LNCaP clone FGC (cell line): ENCODE data around the gene RNF31.

Experiments
- DNase-seq: peaks from one replicate; pipeline ENCODE4 v3.0.0-alpha.2; 2011; ENCODE audit warnings: low read depth
- H3K4me3 ChIP-seq: 2 replicates; pipeline ENCODE4 v1.5.1; 2011; ENCODE audit warnings: mild to moderate bottlenecking, low read depth, low read length, control low read depth
- TF ChIP-seq, protein P1 (sequence below): IDR thresholded peaks from 2 replicates; pipeline ENCODE4 v1.5.1; 2012; ENCODE audit warnings: mild to moderate bottlenecking; ENCODE audit not compliant: control insufficient read depth, insufficient read depth; ENCODE audit errors: extremely low read depth

The RNF31 gene

GRCh38 chr14:24127673-24128072, 19.6 kb upstream of the RNF31 start:
- DNase-seq: no peak
- no peak overlapping the region for H3K4me3 ChIP-seq
- TF ChIP-seq, protein P1, sequence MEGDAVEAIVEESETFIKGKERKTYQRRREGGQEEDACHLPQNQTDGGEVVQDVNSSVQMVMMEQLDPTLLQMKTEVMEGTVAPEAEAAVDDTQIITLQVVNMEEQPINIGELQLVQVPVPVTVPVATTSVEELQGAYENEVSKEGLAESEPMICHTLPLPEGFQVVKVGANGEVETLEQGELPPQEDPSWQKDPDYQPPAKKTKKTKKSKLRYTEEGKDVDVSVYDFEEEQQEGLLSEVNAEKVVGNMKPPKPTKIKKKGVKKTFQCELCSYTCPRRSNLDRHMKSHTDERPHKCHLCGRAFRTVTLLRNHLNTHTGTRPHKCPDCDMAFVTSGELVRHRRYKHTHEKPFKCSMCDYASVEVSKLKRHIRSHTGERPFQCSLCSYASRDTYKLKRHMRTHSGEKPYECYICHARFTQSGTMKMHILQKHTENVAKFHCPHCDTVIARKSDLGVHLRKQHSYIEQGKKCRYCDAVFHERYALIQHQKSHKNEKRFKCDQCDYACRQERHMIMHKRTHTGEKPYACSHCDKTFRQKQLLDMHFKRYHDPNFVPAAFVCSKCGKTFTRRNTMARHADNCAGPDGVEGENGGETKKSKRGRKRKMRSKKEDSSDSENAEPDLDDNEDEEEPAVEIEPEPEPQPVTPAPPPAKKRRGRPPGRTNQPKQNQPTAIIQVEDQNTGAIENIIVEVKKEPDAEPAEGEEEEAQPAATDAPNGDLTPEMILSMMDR: no peak

- TF ChIP-seq, protein P1: no peak
- no peak for DNase-seq
Observed at GRCh38 chr14:24129410-24129998, 17.8 kb upstream of the RNF31 start.

DNA sequence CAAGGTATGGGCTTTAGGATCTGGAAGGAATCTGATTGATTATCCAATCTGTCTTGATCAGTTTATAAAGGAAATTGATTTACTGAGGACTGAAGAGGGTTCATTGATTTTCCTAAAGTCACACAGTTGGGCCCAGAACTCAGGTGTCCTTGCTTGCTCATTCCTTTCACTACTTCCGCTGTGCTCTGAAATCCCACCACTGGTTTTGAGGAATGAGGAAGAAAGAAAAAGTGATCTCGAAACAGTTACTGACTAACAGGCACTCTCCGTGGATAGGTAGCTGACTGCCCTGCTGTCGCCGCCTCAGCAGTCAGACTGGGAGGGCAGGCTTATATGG, 16.9 kb upstream of the RNF31 start, which contains the start of gene FITM1:
TSS of gene FITM1 (plus strand) at position 280 of the 337 bp plus-strand sequence. CDS start 905 bp downstream, outside the sequence.
- TF ChIP-seq, protein P1: no peak
- no peak within 1 kb of the TSS for H3K4me3 ChIP-seq
- DNase-seq: no peak

More at GRCh38 chr14:24129410-24129998, 17.8 kb upstream of the RNF31 start:
- no peak overlapping the region for H3K4me3 ChIP-seq

DNA sequence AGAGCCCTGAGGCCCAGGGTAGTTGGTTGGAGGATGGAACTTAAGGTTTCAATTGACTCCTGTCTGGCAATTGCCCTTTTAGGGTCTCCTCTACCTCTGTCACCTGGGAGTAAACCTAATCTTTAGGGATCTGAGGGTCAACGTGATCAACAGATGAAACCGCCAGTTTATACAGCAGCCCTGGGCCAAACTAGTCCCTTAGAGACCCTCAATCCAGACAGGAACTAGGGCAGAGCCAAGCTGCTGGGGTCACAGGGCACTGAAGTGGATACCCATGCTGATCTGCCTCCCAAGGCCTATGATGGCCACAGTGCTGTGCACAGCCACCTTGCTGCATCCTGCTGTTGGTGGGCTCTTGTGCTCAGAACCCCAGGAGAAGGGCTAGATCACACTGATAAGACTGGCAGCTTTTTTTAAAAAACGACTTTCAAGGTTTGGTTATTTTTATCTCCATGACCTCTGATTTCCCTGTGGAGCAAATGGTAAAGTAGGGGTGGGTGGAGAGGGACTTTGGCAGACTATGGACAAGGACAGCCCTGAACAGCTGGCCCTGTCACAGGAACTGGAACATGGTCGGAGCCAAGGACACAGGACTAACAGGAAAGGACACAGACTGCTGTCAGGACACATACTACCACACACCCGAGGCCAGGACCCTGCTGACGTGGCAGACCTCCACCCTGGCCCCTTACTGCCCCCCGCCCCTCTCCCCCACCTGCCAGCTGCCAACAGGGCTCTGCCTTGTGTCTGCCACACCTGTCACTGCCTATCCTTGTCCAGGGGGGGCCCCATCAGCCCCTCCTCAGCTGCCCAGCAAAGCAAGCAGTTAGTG, 16.4 kb upstream of the RNF31 start:
- no peak for DNase-seq
- TF ChIP-seq, protein P1: no peak
- H3K4me3 ChIP-seq: no peak overlapping the region

GRCh38 chr14:24131549-24131966, 15.7 kb upstream of the RNF31 start:
- no peak for DNase-seq
- no peak overlapping the region for H3K4me3 ChIP-seq
- TF ChIP-seq, protein P1: no peak

- no peak for DNase-seq
- TF ChIP-seq, protein P1: no peak
- no peak overlapping the region for H3K4me3 ChIP-seq
Observed at GRCh38 chr14:24132061-24132685, 15.1 kb upstream of the RNF31 start.
